Fibroblast of lung (primary cell): ENCODE measurements around the gene PIK3C2G. TPM values are rescaled to one million over a fixed set of nuclear protein-coding genes. Genes with fewer than 3 reads are reported as not detected.

Experiments used
- DNase-seq, 2 donors: peaks; one replicate each; pipeline versions ENCODE4 v3.0.0 to v3.0.0-alpha.2; 2010; ENCODE audit warnings: low read depth in 2 of 2
- H2AFZ ChIP-seq: 2 replicates; pipeline ENCODE4 v1.5.1; 2012; ENCODE audit warnings: low read length, control low read depth, inconsistent platforms
- H3K27ac ChIP-seq: 2 replicates; pipeline ENCODE4 v1.5.1; 2011; ENCODE audit warnings: low read length, control low read depth; ENCODE audit not compliant: insufficient read depth
- H3K27me3 ChIP-seq: 2 replicates; pipeline ENCODE4 v1.5.1; 2011; ENCODE audit warnings: mild to moderate bottlenecking, low read length; ENCODE audit not compliant: control insufficient read depth, insufficient read depth
- H3K36me3 ChIP-seq: 2 replicates; pipeline ENCODE4 v1.5.1; 2011; ENCODE audit warnings: low read length; ENCODE audit not compliant: control insufficient read depth, insufficient read depth
- H3K4me1 ChIP-seq: 2 replicates; pipeline ENCODE4 v1.5.1; 2011; ENCODE audit warnings: low read length; ENCODE audit not compliant: control insufficient read depth, insufficient read depth; ENCODE audit errors: extremely low read depth
- H3K4me2 ChIP-seq: 2 replicates; pipeline ENCODE4 v1.5.1; 2011; ENCODE audit warnings: low read length, control low read depth; ENCODE audit not compliant: insufficient read depth; ENCODE audit errors: extremely low read depth
- H3K4me3 ChIP-seq, 4 experiments: fragments of 200-600 bp in 1 of 4; sonication (generic) in 1 of 4; replicated peaks in 1 of 4; 2 replicates each; pipeline ENCODE4 v1.5.1; 2011 to 2016; ENCODE audit warnings: low read length in 4 of 4, low read depth in 3 of 4, mild to moderate bottlenecking in 3 of 4, control low read depth in 2 of 4, inconsistent platforms in 1 of 4, mixed read lengths in 1 of 4; ENCODE audit not compliant: insufficient read depth in 1 of 4; ENCODE audit errors: control extremely low read depth in 1 of 4
- H3K79me2 ChIP-seq: 2 replicates; pipeline ENCODE4 v1.5.1; 2012; ENCODE audit warnings: mild to moderate bottlenecking, low read length, inconsistent platforms; ENCODE audit not compliant: control insufficient read depth, insufficient read depth
- H3K9ac ChIP-seq: 2 replicates; pipeline ENCODE4 v1.5.1; 2011; ENCODE audit warnings: mild to moderate bottlenecking, low read length, control low read depth; ENCODE audit not compliant: insufficient read depth
- H3K9me3 ChIP-seq: 2 replicates; pipeline ENCODE4 v1.5.1; 2012; ENCODE audit warnings: low read depth, low read length; ENCODE audit not compliant: control insufficient read depth, insufficient read depth
- H4K20me1 ChIP-seq: 2 replicates; pipeline ENCODE4 v1.5.1; 2011; ENCODE audit warnings: low read length; ENCODE audit not compliant: control insufficient read depth, insufficient read depth; ENCODE audit errors: extremely low read depth
- CTCF ChIP-seq, 2 donors: IDR thresholded peaks in 1 of 2; conservative IDR thresholded peaks in 1 of 2; 1 replicate in 1 of 2; 2 replicates in 1 of 2; pipeline ENCODE4 v1.5.1; 2011 to 2012; ENCODE audit warnings: low read length in 2 of 2, control low read depth in 1 of 2, inconsistent platforms in 1 of 2, low read depth in 1 of 2, mild to moderate bottlenecking in 1 of 2
- EZH2 ChIP-seq: IDR thresholded peaks from 2 replicates; pipeline ENCODE4 v1.5.1; 2012; ENCODE audit warnings: low read length, control low read depth, mild to moderate bottlenecking; ENCODE audit errors: missing control alignments
- polyA plus RNA-seq, 2 donors: library from polyadenylated mRNA; depleted of rRNA in 1 of 2; stranded (reverse) in 1 of 2; unstranded in 1 of 2; fragments of >200 nt; gene quantifications; 2 replicates each; pipeline ENCODE4 v1.2.1, GENCODE V29; 2011 to 2012; ENCODE audit warnings: missing spikeins in 1 of 2
- total RNA-seq: library from RNA; depleted of rRNA; stranded (reverse); fragments of >200 nt; gene quantifications from 2 replicates; pipeline ENCODE4 v1.2.1, GENCODE V29; 2014

PIK3C2G gene
- total and polyA plus RNA-seq, 2 donors (not counting 1 experiment from before 2014, with no cell fraction given), result not detected

DNA sequence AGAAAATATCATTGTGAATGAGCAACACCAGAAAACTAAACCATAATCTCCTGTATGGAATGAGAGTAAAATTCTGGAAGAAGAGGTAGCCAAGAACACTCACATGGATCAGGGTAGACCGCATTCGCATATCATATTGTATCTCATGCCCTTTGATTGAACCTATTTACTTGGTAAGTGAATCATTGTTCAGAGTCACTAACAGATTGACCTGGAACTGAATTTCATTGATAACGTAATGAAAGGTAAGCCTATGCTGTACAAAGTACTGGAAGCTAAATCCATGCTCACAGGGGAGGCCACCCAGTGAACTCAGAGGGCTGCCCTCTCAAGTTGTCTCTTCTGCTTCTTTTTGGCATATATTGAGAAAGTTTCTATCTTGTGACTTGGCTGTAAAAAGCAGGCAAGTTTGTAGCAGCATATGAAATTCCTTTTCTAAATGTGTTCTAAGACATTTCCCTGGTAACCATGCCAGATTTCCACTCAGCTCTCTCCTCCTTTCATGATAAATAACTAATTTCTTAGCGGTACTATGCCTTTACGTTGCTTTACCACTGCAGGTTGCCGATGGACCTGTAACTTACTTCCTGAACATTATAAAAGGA, 385.1 kb downstream of the PIK3C2G start:
- Histone ChIP-seq H3K4me3 (no peak overlapping the region), H3K4me2 (no peak overlapping the region), H3K27ac (no peak overlapping the region), H3K36me3 (no peaks in the 10 kb centered on the region), H3K9me3 (no peaks in the 10 kb centered on the region), H3K4me1 (no peaks in the 10 kb centered on the region), H2AFZ (no peak overlapping the region), H3K27me3 (no peaks in the 10 kb centered on the region), H3K79me2 (no peaks in the 10 kb centered on the region), H3K9ac (no peak overlapping the region), H4K20me1 (no peaks in the 10 kb centered on the region)
- TF ChIP-seq CTCF (conservative IDR thresholded peaks at IDR 0.05 in 1 of 2, IDR thresholded peaks at IDR 0.05 in 1 of 2; ENCODE audit: low read depth in 1 of 2, low read length in 2 of 2), result no peak
- no peak for TF ChIP-seq EZH2
- peak in 1 of 2 donors; percentile 13 for DNase-seq

GRCh38 chr12:18651525-18651924, 390.2 kb downstream of the PIK3C2G start:
- H3K4me2 ChIP-seq, result no peak overlapping the region
- no peak overlapping the region for H3K9ac ChIP-seq
- H3K4me1 ChIP-seq, result no peaks in the 10 kb centered on the region
- no peak overlapping the region for H3K27ac ChIP-seq
- no peaks in the 10 kb centered on the region for H3K27me3 ChIP-seq
- no peak for DNase-seq
- no peaks in the 10 kb centered on the region for H3K9me3 ChIP-seq
- H3K4me3 ChIP-seq, result no peak overlapping the region
- H3K79me2 ChIP-seq, result no peaks in the 10 kb centered on the region
- H3K36me3 ChIP-seq, result no peaks in the 10 kb centered on the region
- TF ChIP-seq EZH2 (no peak), CTCF (conservative IDR thresholded peaks at IDR 0.05 in 1 of 2, IDR thresholded peaks at IDR 0.05 in 1 of 2; ENCODE audit: low read depth in 1 of 2, low read length in 2 of 2) (no peak)
- no peaks in the 10 kb centered on the region for H4K20me1 ChIP-seq
- H2AFZ ChIP-seq, result no peak overlapping the region

DNA sequence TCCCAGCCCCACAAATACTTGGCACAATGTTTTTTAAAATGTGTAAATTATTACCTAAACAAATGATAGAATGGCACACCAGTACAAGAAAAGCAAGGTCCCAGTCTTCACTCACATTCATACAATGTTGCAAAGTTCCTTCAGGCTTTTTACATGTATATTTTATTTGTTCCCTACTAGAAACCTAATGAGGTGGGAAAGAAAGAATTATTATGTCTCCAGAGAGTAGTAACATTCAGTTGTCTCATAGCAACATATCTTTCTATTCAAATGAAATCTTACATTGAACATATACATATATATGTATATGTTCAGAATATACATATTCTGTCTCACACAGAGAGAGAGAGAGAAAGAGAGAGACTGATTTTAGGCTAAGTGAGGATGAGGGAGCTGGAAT, 391.3 kb downstream of the PIK3C2G start:
- no peak for TF ChIP-seq CTCF (conservative IDR thresholded peaks at IDR 0.05 in 1 of 2, IDR thresholded peaks at IDR 0.05 in 1 of 2; ENCODE audit: low read depth in 1 of 2, low read length in 2 of 2)
- no peak for TF ChIP-seq EZH2
- H3K4me1 ChIP-seq, result no peaks in the 10 kb centered on the region
- no peaks in the 10 kb centered on the region for H3K36me3 ChIP-seq

More for the DNA sequence above, 391.3 kb downstream of the PIK3C2G start:
- H3K79me2 ChIP-seq, result no peaks in the 10 kb centered on the region
- no peak overlapping the region for H3K9ac ChIP-seq
- H3K9me3 ChIP-seq, result no peaks in the 10 kb centered on the region
- H4K20me1 ChIP-seq, result no peaks in the 10 kb centered on the region
- H3K4me2 ChIP-seq, result no peak overlapping the region
- H3K27ac ChIP-seq, result no peak overlapping the region
- H3K27me3 ChIP-seq, result no peaks in the 10 kb centered on the region
- DNase-seq, result no peak
- H3K4me3 ChIP-seq, result no peak overlapping the region
- H2AFZ ChIP-seq, result no peak overlapping the region
